HEK293 (cell line): Measurements from ENCODE around the gene ZNF423.

Experiments used
- CTCF ChIA-PET: fragments of 350-600 bp; formaldehyde crosslinking; extraction: SDS; loops from one replicate; lab custom pipeline; 2021; ENCODE audit warnings: antibody characterized with exemption; lab: Yijun Ruan, JAX
- POLR2A ChIA-PET: fragments of 300-600 bp; formaldehyde crosslinking; extraction: SDS; loops from one replicate; lab custom pipeline; 2020; ENCODE audit warnings: antibody characterized with exemption, inconsistent platforms; lab: Yijun Ruan, JAX
- H3K27ac ChIP-seq: fragments of 200-500 bp; sonication (Bioruptor generic); 2 replicates; pipeline ENCODE4 v1.5.1; 2014; ENCODE audit warnings: low read depth, low read length, control low read depth, inconsistent platforms; ENCODE audit errors: extremely low read depth
- H3K36me3 ChIP-seq, 2 experiments: fragments of 200-500 bp in 1 of 2; sonication (Bioruptor generic) in 1 of 2; 1 replicate in 1 of 2; 2 replicates in 1 of 2; pipeline ENCODE4 v1.5.1; 2014 to 2017; ENCODE audit warnings: inconsistent platforms in 2 of 2, low read length in 2 of 2; ENCODE audit not compliant: control insufficient read depth in 2 of 2, insufficient read depth in 1 of 2
- H3K4me1 ChIP-seq: fragments of 200-500 bp; sonication (Bioruptor generic); 2 replicates; pipeline ENCODE4 v1.5.1; 2014; ENCODE audit warnings: mild to moderate bottlenecking, low read length, inconsistent platforms; ENCODE audit not compliant: control insufficient read depth, insufficient read depth
- H3K4me3 ChIP-seq: 2 replicates; pipeline ENCODE4 v1.5.1; 2011; ENCODE audit warnings: low read depth, mild to moderate bottlenecking, control low read depth, low read length, moderate library complexity
- H3K9me3 ChIP-seq: fragments of 200-500 bp; sonication (Bioruptor generic); 2 replicates; pipeline ENCODE4 v1.5.1; 2014; ENCODE audit warnings: low read depth, low read length, inconsistent platforms; ENCODE audit not compliant: control insufficient read depth, insufficient read depth
- EGR2 ChIP-seq: fragments of 450-650 bp; formaldehyde crosslinking; IDR thresholded peaks from 2 replicates; pipeline ENCODE4 v1.5.1; 2016; ENCODE audit warnings: low read depth, missing biosample characterization, missing genetic modification characterization
- GLI4 ChIP-seq: fragments of 450-650 bp; formaldehyde crosslinking; IDR thresholded peaks from 2 replicates; pipeline ENCODE4 v1.5.1; 2016; ENCODE audit warnings: missing biosample characterization, missing genetic modification characterization
- KLF10 ChIP-seq: fragments of 450-650 bp; IDR thresholded peaks from 2 replicates; pipeline ENCODE4 v1.5.1; 2018; ENCODE audit warnings: missing biosample characterization, mild to moderate bottlenecking, missing genetic modification characterization
- RBAK ChIP-seq: fragments of 450-650 bp; formaldehyde crosslinking; IDR thresholded peaks from 2 replicates; pipeline ENCODE4 v1.5.1; 2016; ENCODE audit warnings: missing biosample characterization, missing genetic modification characterization
- REST ChIP-seq: fragments of 450-650 bp; formaldehyde crosslinking; IDR thresholded peaks from 2 replicates; pipeline ENCODE4 v1.5.1; 2016; ENCODE audit warnings: missing biosample characterization, missing genetic modification characterization
- SCRT1 ChIP-seq: fragments of 450-650 bp; formaldehyde crosslinking; IDR thresholded peaks from 2 replicates; pipeline ENCODE4 v1.5.1; 2016; ENCODE audit warnings: missing biosample characterization, missing genetic modification characterization, borderline replicate concordance
- ZIC2 ChIP-seq: fragments of 450-650 bp; formaldehyde crosslinking; IDR thresholded peaks from 2 replicates; pipeline ENCODE4 v1.5.1; 2016; ENCODE audit warnings: missing biosample characterization, missing genetic modification characterization
- ZNF132 ChIP-seq: fragments of 450-650 bp; formaldehyde crosslinking; IDR thresholded peaks from 2 replicates; pipeline ENCODE4 v1.5.1; 2017; ENCODE audit warnings: missing biosample characterization, missing genetic modification characterization, borderline replicate concordance
- ZNF140 ChIP-seq: fragments of 450-650 bp; formaldehyde crosslinking; IDR thresholded peaks from 2 replicates; pipeline ENCODE4 v1.5.1; 2016; ENCODE audit warnings: missing biosample characterization, missing genetic modification characterization
- ZNF292 ChIP-seq: fragments of 450-650 bp; formaldehyde crosslinking; IDR thresholded peaks from 2 replicates; pipeline ENCODE4 v1.5.1; 2016; ENCODE audit warnings: low read depth, missing biosample characterization, missing genetic modification characterization, borderline replicate concordance
- ZNF354C ChIP-seq: fragments of 450-650 bp; formaldehyde crosslinking; IDR thresholded peaks from 2 replicates; pipeline ENCODE4 v1.5.1; 2016; ENCODE audit warnings: missing biosample characterization, missing genetic modification characterization, low read depth, borderline replicate concordance
- ZNF423 ChIP-seq: fragments of 450-650 bp; formaldehyde crosslinking; IDR thresholded peaks from 2 replicates; pipeline ENCODE4 v1.5.1; 2016; ENCODE audit warnings: missing biosample characterization, missing genetic modification characterization
- ZNF501 ChIP-seq: fragments of 450-650 bp; formaldehyde crosslinking; IDR thresholded peaks from 2 replicates; pipeline ENCODE4 v1.5.1; 2016; ENCODE audit warnings: missing biosample characterization, missing genetic modification characterization
- ZNF513 ChIP-seq: fragments of 450-650 bp; IDR thresholded peaks from 2 replicates; pipeline ENCODE4 v1.5.1; 2018; ENCODE audit warnings: missing biosample characterization, missing genetic modification characterization
- ZNF555 ChIP-seq: fragments of 450-650 bp; formaldehyde crosslinking; conservative IDR thresholded peaks from 2 replicates; pipeline ENCODE4 v1.5.1; 2017; ENCODE audit warnings: missing biosample characterization, mild to moderate bottlenecking, missing genetic modification characterization, inconsistent platforms
- ZNF571 ChIP-seq: fragments of 450-650 bp; formaldehyde crosslinking; IDR thresholded peaks from 2 replicates; pipeline ENCODE4 v1.5.0; 2017; ENCODE audit warnings: missing biosample characterization, missing genetic modification characterization
- ZNF621 ChIP-seq: fragments of 450-650 bp; formaldehyde crosslinking; IDR thresholded peaks from 2 replicates; pipeline ENCODE4 v1.5.1; 2017; ENCODE audit warnings: missing biosample characterization, missing genetic modification characterization
- ZNF626 ChIP-seq: fragments of 450-650 bp; sonication (Bioruptor Pico); formaldehyde crosslinking; IDR thresholded peaks from 2 replicates; pipeline ENCODE4 v1.5.1; 2018; ENCODE audit warnings: missing biosample characterization, missing genetic modification characterization, inconsistent platforms
- ZNF692 ChIP-seq: fragments of 450-650 bp; formaldehyde crosslinking; IDR thresholded peaks from 2 replicates; pipeline ENCODE4 v1.5.1; 2016; ENCODE audit warnings: missing biosample characterization, missing genetic modification characterization
- ZNF704 ChIP-seq: fragments of 450-650 bp; formaldehyde crosslinking; IDR thresholded peaks from 2 replicates; pipeline ENCODE4 v1.5.1; 2016; ENCODE audit warnings: missing biosample characterization, missing genetic modification characterization

Gene ZNF423

GRCh38 chr16:49464877-49465504 is 390.9 kb downstream of the ZNF423 start:
- H3K36me3 ChIP-seq, result no peaks in the 10 kb centered on the region
- H3K4me3 ChIP-seq, result no peak overlapping the region
- CTCF ChIA-PET, result interaction anchor here (1.5 kb wide), 1 partner anchor 22 kb away, joined by 3 read pairs; no protein-coding TSS in a partner anchor
- POLR2A ChIA-PET, result no interaction called here
- no peak overlapping the region for H3K27ac ChIP-seq
- no peaks in the 10 kb centered on the region for H3K4me1 ChIP-seq
- TF ChIP-seq RBAK (tag by site-specific recombination), result no peak
- TF ChIP-seq, all 188 proteins: peak for 0
- H3K9me3 ChIP-seq, result no peaks in the 10 kb centered on the region

- Histone ChIP-seq H3K36me3 (no peaks in the 10 kb centered on the region), H3K9me3 (no peaks in the 10 kb centered on the region), H3K4me1 (no peaks in the 10 kb centered on the region), H3K4me3 (no peak overlapping the region), H3K27ac (no peak overlapping the region)
- POLR2A ChIA-PET, result no interaction called here
- CTCF ChIA-PET, result no interaction called here
- no peak for TF ChIP-seq ZIC2 (tag by site-specific recombination)
- TF ChIP-seq EGR2 (tag by site-specific recombination), result no peak
- no peak for TF ChIP-seq REST (tag by site-specific recombination)
- no peak for TF ChIP-seq ZNF571 (tag by site-specific recombination)
- TF ChIP-seq ZNF621 (tag by site-specific recombination), result no peak
- no peak for TF ChIP-seq ZNF513 (tag by site-specific recombination)
- TF ChIP-seq ZNF626, result no peak
- TF ChIP-seq KLF10 (tag by site-specific recombination), result no peak
- no peak for TF ChIP-seq ZNF292 (tag by site-specific recombination)
- no peak for TF ChIP-seq ZNF692 (tag by site-specific recombination)
- no peak for TF ChIP-seq ZNF132 (tag by site-specific recombination)
- no peak for TF ChIP-seq ZNF555 (tag by site-specific recombination)
- no peak for TF ChIP-seq ZNF354C (tag by site-specific recombination)
- TF ChIP-seq RBAK (tag by site-specific recombination), result no peak
- no peak for TF ChIP-seq ZNF501 (tag by site-specific recombination)
- no peak for TF ChIP-seq ZNF704 (tag by site-specific recombination)
- no peak for TF ChIP-seq ZNF140 (tag by site-specific recombination)
- no peak for TF ChIP-seq SCRT1
- TF ChIP-seq ZNF423 (tag by site-specific recombination), result no peak
- TF ChIP-seq GLI4 (tag by site-specific recombination), result no peak
Measured at GRCh38 chr16:49464093-49464492, 391.8 kb downstream of the ZNF423 start.
